PC-3 (cell line): ENCODE measurements around the gene CFTR. TPM values are rescaled to one million over a fixed set of nuclear protein-coding genes. Genes with fewer than 3 reads are reported as not detected.

Source experiments
- ATAC-seq: fragments of 200-7000 bp; cut with Tn5 transposase; 2 replicates; pipeline ENCODE4 v1.9.1; 2020; ENCODE audit warnings: mild to moderate bottlenecking, moderate library complexity
- BruUV-seq: library from RNA; stranded (reverse); fragments of 400-500 nt; replicated peaks from 2 replicates; lab custom pipeline; 2021; lab: Mats Ljungman, UMichigan
- CTCF ChIA-PET: fragments of 300-600 bp; sonication (Branson Sonifier 250); formaldehyde crosslinking; loops from one replicate; lab custom pipeline; 2022; ENCODE audit warnings: antibody characterized with exemption; lab: Charles Lee
- POLR2A ChIA-PET: fragments of 300-600 bp; sonication (Branson Sonifier 250); formaldehyde crosslinking; loops from one replicate; lab custom pipeline; 2022; ENCODE audit warnings: antibody characterized with exemption; ENCODE audit not compliant: unreplicated experiment; lab: Charles Lee
- DNase-seq: peaks from one replicate; pipeline ENCODE4 v3.0.0-alpha.2; 2015
- H2AFZ ChIP-seq: fragments of 300-600 bp; sonication (generic); 2 replicates; pipeline ENCODE4 v1.6.0; 2016; ENCODE audit warnings: antibody characterized with exemption, low read length
- H3F3A ChIP-seq: fragments of 300-600 bp; sonication (generic); one replicate; pipeline ENCODE4 v1.6.0; 2017; ENCODE audit warnings: antibody characterized with exemption, low read length, control low read depth, mild to moderate bottlenecking; ENCODE audit not compliant: unreplicated experiment
- H3K27ac ChIP-seq: fragments of 300-600 bp; sonication (generic); 2 replicates; pipeline ENCODE4 v1.5.1; 2016; ENCODE audit warnings: mild to moderate bottlenecking, low read length
- H3K27me3 ChIP-seq: fragments of 300-600 bp; sonication (generic); 2 replicates; pipeline ENCODE4 v1.6.1; 2016; ENCODE audit warnings: low read length, mixed read lengths
- H3K36me3 ChIP-seq: fragments of 300-600 bp; sonication (generic); 2 replicates; pipeline ENCODE4 v1.6.1; 2016; ENCODE audit warnings: low read depth, mixed run types, low read length, mixed read lengths
- H3K4me1 ChIP-seq: fragments of 300-600 bp; sonication (generic); 2 replicates; pipeline ENCODE4 v1.5.1; 2016; ENCODE audit warnings: low read length; ENCODE audit not compliant: insufficient read depth
- H3K4me2 ChIP-seq: fragments of 300-600 bp; sonication (generic); 2 replicates; pipeline ENCODE4 v1.6.0; 2016; ENCODE audit warnings: low read length
- H3K4me3 ChIP-seq: fragments of 300-600 bp; sonication (generic); 2 replicates; pipeline ENCODE4 v1.5.1; 2016; ENCODE audit warnings: mild to moderate bottlenecking, low read length, mixed read lengths
- H3K79me2 ChIP-seq: fragments of 300-600 bp; sonication (generic); 2 replicates; pipeline ENCODE4 v1.6.1; 2017; ENCODE audit warnings: low read length, mixed read lengths
- H3K9ac ChIP-seq: fragments of 300-600 bp; sonication (generic); 2 replicates; pipeline ENCODE4 v1.6.0; 2016; ENCODE audit warnings: mild to moderate bottlenecking, low read length
- H3K9me2 ChIP-seq: fragments of 300-600 bp; sonication (generic); replicated peaks from 2 replicates; pipeline ENCODE4 v1.6.1; 2016; ENCODE audit warnings: mixed run types, low read length, mixed read lengths
- H3K9me3 ChIP-seq: fragments of 300-600 bp; sonication (generic); 2 replicates; pipeline ENCODE4 v1.6.1; 2016; ENCODE audit warnings: low read length, mixed read lengths
- H4K20me1 ChIP-seq: fragments of 300-600 bp; sonication (generic); 2 replicates; pipeline ENCODE4 v1.6.1; 2016; ENCODE audit warnings: low read length, mixed read lengths
- CTCF ChIP-seq: fragments of 300-600 bp; sonication (generic); conservative IDR thresholded peaks from 2 replicates; pipeline ENCODE4 v1.5.1; 2017; ENCODE audit warnings: antibody characterized with exemption, low read depth, mild to moderate bottlenecking, low read length
- EZH2 ChIP-seq: fragments of 300-600 bp; sonication (generic); IDR thresholded peaks from one replicate; pipeline ENCODE4 v1.6.1; 2017; ENCODE audit warnings: antibody characterized with exemption, mild to moderate bottlenecking, low read length; ENCODE audit not compliant: unreplicated experiment
- EZH2phosphoT487 ChIP-seq: fragments of 300-600 bp; sonication (generic); IDR thresholded peaks from 2 replicates; pipeline ENCODE4 v1.6.1; 2018; ENCODE audit warnings: mild to moderate bottlenecking, antibody characterized with exemption, low read length, borderline replicate concordance
- intact Hi-C: fragments of 100-400 bp; cut with micrococcal nuclease; formaldehyde crosslinking; loops from 2 replicates; pipeline ENCODE4 v1.9.0; 2023
- total RNA-seq: library from RNA; depleted of rRNA; stranded (reverse); fragments of >200 nt; gene quantifications from 2 replicates; pipeline ENCODE4 v1.2.3, GENCODE V29; 2014

The CFTR gene
- total RNA-seq, 1 experiment from 2014 or later = not detected

GRCh38 chr7:117444646-117445045, 35.2 kb upstream of the CFTR start:
- Histone ChIP-seq H3K4me1 (no peaks in the 10 kb centered on the region), H3K9ac (no peak overlapping the region), H3K4me3 (no peak overlapping the region), H3K9me2 (no peaks in the 10 kb centered on the region), H4K20me1 (no peaks in the 10 kb centered on the region), H2AFZ (no peak overlapping the region), H3K4me2 (no peak overlapping the region), H3K79me2 (no peaks in the 10 kb centered on the region), H3K9me3 (no peaks in the 10 kb centered on the region), H3K27me3 (peaks cover 16% of the 10 kb centered on the region; the same call in 1 of the 2 replicates), H3K36me3 (no peaks in the 10 kb centered on the region), H3K27ac (no peak overlapping the region), H3F3A (no peaks in the 10 kb centered on the region)
- no TSS peak for BruUV-seq
- TF ChIP-seq EZH2phosphoT487 (no peak), EZH2 (no peak), CTCF (no peak)
- ATAC-seq (no peak), DNase-seq (no peak)
- intact Hi-C loops = no loop called here
- CTCF ChIA-PET = interaction anchor here (0.6 kb wide), 1 partner anchor 191 kb away, joined by 3 read pairs; no protein-coding TSS in a partner anchor
- POLR2A ChIA-PET = no interaction called here

- no peak overlapping the region for H2AFZ ChIP-seq
- H3K79me2 ChIP-seq = no peaks in the 10 kb centered on the region
- H3F3A ChIP-seq = no peaks in the 10 kb centered on the region
- no TSS peak for BruUV-seq
- TF ChIP-seq EZH2 = no peak
- TF ChIP-seq EZH2phosphoT487 = no peak
- ATAC-seq (no peak), DNase-seq (no peak)
- no peak overlapping the region for H3K4me3 ChIP-seq
- no peaks in the 10 kb centered on the region for H4K20me1 ChIP-seq
- H3K27ac ChIP-seq = no peak overlapping the region
- no peaks in the 10 kb centered on the region for H3K36me3 ChIP-seq
- POLR2A ChIA-PET = no interaction called here
- no peak overlapping the region for H3K4me2 ChIP-seq
- no peaks in the 10 kb centered on the region for H3K9me2 ChIP-seq
- intact Hi-C loops = no loop called here
- H3K9me3 ChIP-seq = no peaks in the 10 kb centered on the region
- no peaks in the 10 kb centered on the region for H3K4me1 ChIP-seq
- CTCF ChIA-PET = no interaction called here
- no peak overlapping the region for H3K9ac ChIP-seq
- H3K27me3 ChIP-seq = peaks cover 16% of the 10 kb centered on the region; the same call in 1 of the 2 replicates
Measured at GRCh38 chr7:117445206-117445605, 34.6 kb upstream of the CFTR start.

GRCh38 chr7:117446220-117446815, 33.5 kb upstream of the CFTR start:
- H3K9ac ChIP-seq = no peak overlapping the region
- H3K9me2 ChIP-seq = no peaks in the 10 kb centered on the region
- no peak overlapping the region for H3K27ac ChIP-seq
- BruUV-seq = no TSS peak
- no peaks in the 10 kb centered on the region for H3K4me1 ChIP-seq
- H3K9me3 ChIP-seq = no peaks in the 10 kb centered on the region
- intact Hi-C loops = no loop called here
- H2AFZ ChIP-seq = no peak overlapping the region
- no peak overlapping the region for H3K4me2 ChIP-seq
- H4K20me1 ChIP-seq = no peaks in the 10 kb centered on the region
- TF ChIP-seq CTCF (no peak), EZH2 (no peak), EZH2phosphoT487 (no peak)
- no peak for ATAC-seq
- H3K36me3 ChIP-seq = no peaks in the 10 kb centered on the region
- H3K4me3 ChIP-seq = no peak overlapping the region
- no peaks in the 10 kb centered on the region for H3F3A ChIP-seq
- DNase-seq = no peak
- ChIA-PET CTCF (no interaction called here), POLR2A (no interaction called here)
- peaks cover 16% of the 10 kb centered on the region; the same call in 1 of the 2 replicates for H3K27me3 ChIP-seq
- H3K79me2 ChIP-seq = no peaks in the 10 kb centered on the region
